Keratinocyte (primary cell): Measurements from ENCODE around the gene FOXK1. TPM values are rescaled to one million over a fixed set of nuclear protein-coding genes. Genes with fewer than 3 reads are reported as not detected.

ENCODE experiments used
- DNase-seq: peaks from one replicate; pipeline ENCODE4 v3.0.0-alpha.2; 2011; ENCODE audit warnings: low read depth, missing footprints, low spot score
- FAIRE-seq: peaks from 2 replicates; lab custom pipeline; 2011; peaks lifted over from hg19 to GRCh38; lab: Jason Lieb, UNC
- H2AFZ ChIP-seq: 2 replicates; pipeline ENCODE4 v1.6.0; 2012; ENCODE audit warnings: low read length, control low read depth, inconsistent platforms; ENCODE audit not compliant: control insufficient read depth
- H3K27ac ChIP-seq: 2 replicates; pipeline ENCODE4 v1.5.1; 2011; ENCODE audit warnings: low read length; ENCODE audit not compliant: control insufficient read depth, insufficient read depth
- H3K27me3 ChIP-seq: 3 replicates; pipeline ENCODE4 v1.6.0; 2011; ENCODE audit warnings: low read length; ENCODE audit not compliant: control insufficient read depth, insufficient read depth; ENCODE audit errors: extremely low read depth
- H3K36me3 ChIP-seq, 2 experiments: 2 replicates in 1 of 2; 3 replicates in 1 of 2; pipeline ENCODE4 v1.5.1; 2011; ENCODE audit warnings: low read length in 2 of 2, mild to moderate bottlenecking in 1 of 2; ENCODE audit not compliant: control insufficient read depth in 2 of 2, insufficient read depth in 2 of 2; ENCODE audit errors: extremely low read depth in 1 of 2
- H3K4me1 ChIP-seq: 3 replicates; pipeline ENCODE4 v1.5.1; 2011; ENCODE audit warnings: low read length; ENCODE audit not compliant: control insufficient read depth, insufficient read depth; ENCODE audit errors: extremely low read depth
- H3K4me2 ChIP-seq: 3 replicates; pipeline ENCODE4 v1.6.0; 2011; ENCODE audit warnings: low read depth, low read length; ENCODE audit not compliant: control insufficient read depth, insufficient read depth; ENCODE audit errors: extremely low read depth
- H3K4me3 ChIP-seq, 3 experiments: fragments of 200-600 bp in 1 of 3; sonication (generic) in 1 of 3; 2 replicates in 2 of 3; 3 replicates in 1 of 3; pipeline ENCODE4 v1.5.1; 2011 to 2016; ENCODE audit warnings: low read length in 3 of 3, mild to moderate bottlenecking in 3 of 3, control low read depth in 2 of 3, inconsistent platforms in 1 of 3, low read depth in 1 of 3, mixed read lengths in 1 of 3, mixed run types in 1 of 3, moderate library complexity in 1 of 3; ENCODE audit not compliant: control insufficient read depth in 2 of 3, insufficient read depth in 2 of 3; ENCODE audit errors: extremely low read depth in 1 of 3
- H3K79me2 ChIP-seq: 2 replicates; pipeline ENCODE4 v1.6.0; 2012; ENCODE audit warnings: low read length; ENCODE audit not compliant: control insufficient read depth, insufficient read depth
- H3K9ac ChIP-seq: 3 replicates; pipeline ENCODE4 v1.6.0; 2011; ENCODE audit warnings: low read length; ENCODE audit not compliant: control insufficient read depth, insufficient read depth; ENCODE audit errors: extremely low read depth
- H3K9me1 ChIP-seq: 3 replicates; pipeline ENCODE4 v1.6.0; 2011; ENCODE audit warnings: low read length; ENCODE audit not compliant: control insufficient read depth, insufficient read depth; ENCODE audit errors: extremely low read depth
- H3K9me3 ChIP-seq: 2 replicates; pipeline ENCODE4 v1.5.1; 2012; ENCODE audit warnings: low read depth, low read length; ENCODE audit not compliant: control insufficient read depth
- H4K20me1 ChIP-seq: 3 replicates; pipeline ENCODE4 v1.6.0; 2011; ENCODE audit warnings: low read length; ENCODE audit not compliant: control insufficient read depth, insufficient read depth; ENCODE audit errors: extremely low read depth
- CTCF ChIP-seq, 3 experiments: IDR thresholded peaks in 1 of 3; conservative IDR thresholded peaks in 1 of 3; optimal IDR thresholded peaks in 1 of 3; 2 replicates in 2 of 3; 3 replicates in 1 of 3; pipeline versions ENCODE3 to v1.5.1; 2011; ENCODE audit warnings: low read length in 3 of 3, mild to moderate bottlenecking in 3 of 3, moderate library complexity in 2 of 3, control low read depth in 1 of 3, inconsistent platforms in 1 of 3; ENCODE audit not compliant: insufficient read depth in 2 of 3; ENCODE audit errors: extremely low read depth in 1 of 3
- EZH2 ChIP-seq: IDR thresholded peaks from one replicate; pipeline ENCODE4 v1.6.1; 2012; ENCODE audit warnings: inconsistent platforms, mild to moderate bottlenecking, low read length, moderate library complexity
- dilution Hi-C: fragments of 300-500 bp; cut with MboI; formaldehyde crosslinking; loops from one replicate; pipeline ENCODE4 v1.7.0; 2020; ENCODE audit warnings: low sequenced_read_pairs; ENCODE audit not compliant: extremely low pct_ligation_motif_present
- polyA plus RNA-seq, 5 experiments: library from polyadenylated mRNA; depleted of rRNA in 3 of 5; stranded (reverse) in 3 of 5; stranded (forward) in 1 of 5; unstranded in 1 of 5; fragments of >200 nt; gene quantifications; 1 replicate in 1 of 5; 2 replicates in 3 of 5; 3 replicates in 1 of 5; pipeline versions ENCODE4 v1.2.1 to v1.2.3, GENCODE V29; 2011 to 2012; ENCODE audit warnings: missing spikeins in 2 of 5, low read depth in 1 of 5, low replicate concordance in 1 of 5

FOXK1 gene
- polyA plus RNA-seq, 1 donor (not counting 4 experiments of a cell fraction or from before 2014, with no cell fraction given): 4.4 TPM

GRCh38 chr7:4799508-4800268 is 117.6 kb downstream of the FOXK1 start:
- Histone ChIP-seq H3K36me3 (no peaks in the 10 kb centered on the region), H3K9ac (no peak overlapping the region), H3K9me1 (no peaks in the 10 kb centered on the region), H3K4me1 (no peaks in the 10 kb centered on the region), H3K27ac (no peak overlapping the region), H3K4me3 (no peak overlapping the region), H2AFZ (peak overlapping the region; percentile 19), H3K9me3 (no peaks in the 10 kb centered on the region), H3K79me2 (no peaks in the 10 kb centered on the region), H4K20me1 (no peaks in the 10 kb centered on the region), H3K4me2 (no peak overlapping the region), H3K27me3 (no peaks in the 10 kb centered on the region)
- no peak for TF ChIP-seq EZH2
- TF ChIP-seq CTCF (optimal IDR thresholded peaks at IDR 0.05 in 1 of 3, IDR thresholded peaks at IDR 0.05 in 1 of 3, conservative IDR thresholded peaks at IDR 0.05 in 1 of 3; ENCODE audit: extremely low read depth in 1 of 3, insufficient read depth in 2 of 3, low read length in 3 of 3): no peak
- DNase-seq (no peak), FAIRE-seq (no peak)
- dilution Hi-C loops: no loop called here

GRCh38 chr7:4800487-4800886 is 118.4 kb downstream of the FOXK1 start:
- Histone ChIP-seq H4K20me1 (no peaks in the 10 kb centered on the region), H3K4me2 (no peak overlapping the region), H3K4me1 (no peaks in the 10 kb centered on the region), H3K27me3 (peaks cover 5% of the 10 kb centered on the region), H3K9me3 (no peaks in the 10 kb centered on the region), H3K4me3 (no peak overlapping the region), H3K9me1 (no peaks in the 10 kb centered on the region), H3K9ac (no peak overlapping the region), H3K36me3 (no peaks in the 10 kb centered on the region), H3K79me2 (no peaks in the 10 kb centered on the region), H2AFZ (no peak overlapping the region), H3K27ac (no peak overlapping the region)
- no peak for TF ChIP-seq CTCF (optimal IDR thresholded peaks at IDR 0.05 in 1 of 3, IDR thresholded peaks at IDR 0.05 in 1 of 3, conservative IDR thresholded peaks at IDR 0.05 in 1 of 3; ENCODE audit: extremely low read depth in 1 of 3, insufficient read depth in 2 of 3, low read length in 3 of 3)
- TF ChIP-seq EZH2: no peak
- DNase-seq: no peak
- dilution Hi-C loops: no loop called here
- FAIRE-seq: no peak
